M059J (cell line): ENCODE data around the gene PLEKHO1. TPM values are rescaled to one million over a fixed set of nuclear protein-coding genes. Genes with fewer than 3 reads are reported as not detected.

Experiments used
- DNase-seq: peaks from one replicate; pipeline ENCODE4 v3.0.0-alpha.2; 2012; ENCODE audit warnings: low read depth
- total RNA-seq: library from RNA; depleted of rRNA; stranded (reverse); fragments of >200 nt; shearing (Covaris generic); gene quantifications from 2 replicates; pipeline ENCODE4 v1.2.3, GENCODE V29; 2014

The PLEKHO1 gene
- total RNA-seq, 1 experiment from 2014 or later: 46.8 TPM

- DNase-seq: peak; percentile 49
Measured at GRCh38 chr1:150150133-150151021, 661 bp downstream of the PLEKHO1 start.

- no peak for DNase-seq
Measured at GRCh38 chr1:150151291-150152181, 1.8 kb downstream of the PLEKHO1 start.

- DNase-seq: peak; percentile 58
Measured at GRCh38 chr1:150152182-150152536, 2.4 kb downstream of the PLEKHO1 start.

- DNase-seq: peak; percentile 71
Measured at GRCh38 chr1:150152772-150153456, 3.2 kb downstream of the PLEKHO1 start.

GRCh38 chr1:150154143-150154542 lies 4.4 kb downstream of the PLEKHO1 start:
- DNase-seq: no peak

GRCh38 chr1:150155413-150156071 lies 5.8 kb downstream of the PLEKHO1 start:
- no peak for DNase-seq

- DNase-seq: peak; percentile 93
Measured at GRCh38 chr1:150156868-150157603, 7.3 kb downstream of the PLEKHO1 start.

GRCh38 chr1:150159550-150159949 lies 9.8 kb downstream of the PLEKHO1 start:
- no peak for DNase-seq

- peak; percentile 22 for DNase-seq
Measured at GRCh38 chr1:150160964-150161621, 11.4 kb downstream of the PLEKHO1 start.

- DNase-seq: peak; percentile 79
Measured at GRCh38 chr1:150161747-150162581, 12.2 kb downstream of the PLEKHO1 start.

GRCh38 chr1:150162582-150162861 lies 12.8 kb downstream of the PLEKHO1 start:
- DNase-seq: no peak

- DNase-seq: peak; percentile 99
Measured at GRCh38 chr1:150162862-150163706, 13.4 kb downstream of the PLEKHO1 start.

- no peak for DNase-seq
Measured at GRCh38 chr1:150164224-150164623, 14.5 kb downstream of the PLEKHO1 start.

- DNase-seq: no peak
Measured at GRCh38 chr1:150164779-150165178, 15.1 kb downstream of the PLEKHO1 start.

- DNase-seq: peak; percentile 64
Measured at GRCh38 chr1:150165622-150166612, 16.2 kb downstream of the PLEKHO1 start.

GRCh38 chr1:150168960-150169601 lies 19.4 kb downstream of the PLEKHO1 start:
- peak; percentile 64 for DNase-seq

GRCh38 chr1:150171801-150172200 lies 22.1 kb downstream of the PLEKHO1 start:
- no peak for DNase-seq
